Hepatocyte (in vitro differentiated cells): ENCODE data around the gene SEBOX.

ENCODE experiments used
- CTCF ChIP-seq: fragments of 200-600 bp; sonication (generic); IDR thresholded peaks from 2 replicates; pipeline ENCODE4 v1.5.1; 2016; ENCODE audit warnings: antibody characterized with exemption, mild to moderate bottlenecking; ENCODE audit not compliant: poor library complexity
- EZH2 ChIP-seq: fragments of 200-600 bp; sonication (generic); IDR thresholded peaks from 2 replicates; pipeline ENCODE4 v1.6.1; 2016; ENCODE audit warnings: antibody characterized with exemption, mild to moderate bottlenecking, borderline replicate concordance
- EZH2phosphoT487 ChIP-seq: fragments of 200-600 bp; sonication (generic); IDR thresholded peaks from one replicate; pipeline ENCODE4 v1.6.1; 2018; ENCODE audit warnings: antibody characterized with exemption, mild to moderate bottlenecking, low read depth, moderate library complexity; ENCODE audit not compliant: unreplicated experiment, severe bottlenecking

GRCh38 chr17:28405632-28406472 is 40.9 kb upstream of the SEBOX start, which contains the start of gene SLC46A1:
- no peak for TF ChIP-seq CTCF
- no peak for TF ChIP-seq EZH2
- no peak for TF ChIP-seq EZH2phosphoT487
